GM03348 (cell line): Measurements from ENCODE around the gene GLTP.
"Not testable (repeated sequence)": the region's sequence is repeated elsewhere in the genome, so short reads cannot be mapped to it uniquely, and the experiment has no call there.

Source experiments
- DNase-seq: peaks from one replicate; pipeline ENCODE4 v3.0.0; 2012; ENCODE audit warnings: low spot score

GLTP gene, protein sequence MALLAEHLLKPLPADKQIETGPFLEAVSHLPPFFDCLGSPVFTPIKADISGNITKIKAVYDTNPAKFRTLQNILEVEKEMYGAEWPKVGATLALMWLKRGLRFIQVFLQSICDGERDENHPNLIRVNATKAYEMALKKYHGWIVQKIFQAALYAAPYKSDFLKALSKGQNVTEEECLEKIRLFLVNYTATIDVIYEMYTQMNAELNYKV

DNA sequence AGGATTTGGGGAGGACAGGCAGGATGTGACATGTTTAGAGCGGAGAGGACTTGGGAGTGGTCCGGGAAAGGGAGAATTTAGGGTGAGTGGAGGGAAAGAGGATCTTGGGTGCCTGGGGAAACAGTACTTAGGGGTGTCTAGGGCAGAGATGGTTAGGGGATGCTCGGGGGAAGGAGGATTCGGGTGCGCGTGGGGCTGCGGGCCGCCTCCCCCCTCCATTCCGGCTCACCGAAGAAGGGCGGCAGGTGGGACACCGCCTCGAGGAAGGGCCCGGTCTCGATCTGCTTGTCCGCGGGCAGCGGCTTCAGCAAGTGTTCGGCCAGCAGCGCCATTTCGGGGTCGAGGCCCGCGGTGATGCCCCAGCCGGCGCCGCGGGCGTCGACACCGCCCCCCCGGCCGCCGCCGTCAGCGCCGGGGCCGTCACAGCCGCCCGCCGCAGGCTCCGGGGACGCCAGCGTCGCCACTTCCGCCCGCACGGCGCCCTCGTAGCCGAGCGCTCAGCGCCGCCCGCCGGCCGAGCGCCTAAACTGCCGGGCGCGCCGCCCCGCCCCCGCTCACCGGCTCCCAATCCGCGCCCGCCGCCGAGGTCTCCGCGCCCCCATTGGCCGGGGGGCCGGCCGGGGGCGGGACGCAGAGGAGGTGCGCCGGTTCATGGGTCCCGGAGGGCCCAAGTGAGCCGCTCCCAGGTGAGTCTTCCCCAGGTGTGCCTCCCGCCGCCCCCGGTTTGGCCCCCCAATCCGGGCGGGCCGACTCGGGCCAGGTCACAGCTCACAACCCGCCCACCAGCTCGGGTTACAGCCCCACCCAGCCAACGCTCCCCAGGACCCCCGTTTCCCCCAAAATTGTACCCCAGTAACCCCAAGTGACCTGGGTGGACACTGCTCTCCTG lies at the start of gene GLTP:
Gene GLTP (minus strand): TSS at position 499 of the 889 bp plus-strand sequence. CDS start 167 bp downstream, at position 332.
- peak; percentile 99 for DNase-seq

DNA sequence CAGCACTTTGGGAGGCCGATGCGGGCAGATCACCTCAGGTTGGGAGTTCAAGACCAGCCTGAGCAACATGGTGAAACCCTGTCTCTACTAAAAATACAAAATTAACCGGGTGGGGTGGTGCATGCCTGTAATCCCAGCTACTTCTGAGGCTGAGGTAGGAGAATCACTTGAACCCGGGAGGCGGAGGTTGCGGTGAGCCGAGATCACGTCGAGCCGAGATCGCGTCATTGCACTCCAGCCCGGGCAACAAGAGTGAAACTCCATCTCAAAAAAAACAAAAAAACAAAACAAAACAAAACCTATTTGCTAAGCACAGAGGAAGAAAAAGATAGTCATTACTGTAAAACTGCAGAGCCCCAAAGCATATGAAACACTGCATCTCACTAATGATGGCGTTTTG lies 49.0 kb upstream of the GLTP start:
- not testable (repeated sequence) for DNase-seq

DNA sequence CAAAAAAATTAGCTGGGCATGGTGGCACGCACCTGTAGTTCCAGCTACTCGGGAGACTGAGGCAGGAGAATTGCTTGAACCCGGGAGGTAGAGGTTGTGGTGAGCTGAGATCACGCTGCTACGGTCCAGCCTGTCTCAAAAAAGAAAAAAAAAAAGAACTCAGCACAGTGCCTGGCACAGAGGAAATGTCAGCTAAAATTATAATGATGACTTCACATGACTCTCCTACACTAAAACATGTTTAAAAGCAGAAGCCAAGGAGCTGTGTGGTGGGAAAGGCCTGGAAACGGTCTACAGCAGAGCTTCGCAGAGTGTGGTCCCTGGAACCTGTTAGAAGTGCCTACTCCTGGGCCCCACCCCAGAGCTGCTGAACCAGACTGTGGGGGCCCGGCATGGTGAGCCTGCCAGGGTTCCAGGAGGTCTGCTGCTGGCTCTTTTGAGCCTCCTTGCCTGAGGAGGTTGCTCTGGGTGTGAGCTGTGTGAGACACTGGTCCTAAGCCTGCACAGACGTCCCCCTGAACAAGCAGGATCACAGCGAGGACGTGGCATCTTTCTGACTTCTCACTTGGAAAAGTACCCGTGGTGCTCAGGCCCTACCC lies 47.8 kb upstream of the GLTP start:
- DNase-seq: no peak

DNA sequence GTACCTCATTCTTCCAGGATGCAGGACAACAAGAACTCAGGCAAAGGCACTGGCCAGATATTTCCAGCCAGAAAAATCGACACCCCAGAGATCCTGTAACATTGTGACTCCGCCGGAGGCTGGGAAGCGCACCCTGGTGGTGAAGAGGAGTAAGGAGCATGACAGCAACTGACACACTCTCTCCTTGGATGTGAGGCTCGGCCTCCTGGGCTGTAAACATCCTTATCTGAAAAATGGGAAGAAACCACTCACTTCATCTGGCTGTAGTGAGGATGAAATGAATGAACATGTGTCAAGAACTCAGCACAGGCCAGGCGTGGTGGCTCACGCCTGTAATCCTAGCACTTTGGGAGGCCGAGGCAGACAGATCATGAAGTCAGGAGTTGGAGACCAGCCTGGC lies 47.3 kb upstream of the GLTP start:
- peak; percentile 87 for DNase-seq

DNA sequence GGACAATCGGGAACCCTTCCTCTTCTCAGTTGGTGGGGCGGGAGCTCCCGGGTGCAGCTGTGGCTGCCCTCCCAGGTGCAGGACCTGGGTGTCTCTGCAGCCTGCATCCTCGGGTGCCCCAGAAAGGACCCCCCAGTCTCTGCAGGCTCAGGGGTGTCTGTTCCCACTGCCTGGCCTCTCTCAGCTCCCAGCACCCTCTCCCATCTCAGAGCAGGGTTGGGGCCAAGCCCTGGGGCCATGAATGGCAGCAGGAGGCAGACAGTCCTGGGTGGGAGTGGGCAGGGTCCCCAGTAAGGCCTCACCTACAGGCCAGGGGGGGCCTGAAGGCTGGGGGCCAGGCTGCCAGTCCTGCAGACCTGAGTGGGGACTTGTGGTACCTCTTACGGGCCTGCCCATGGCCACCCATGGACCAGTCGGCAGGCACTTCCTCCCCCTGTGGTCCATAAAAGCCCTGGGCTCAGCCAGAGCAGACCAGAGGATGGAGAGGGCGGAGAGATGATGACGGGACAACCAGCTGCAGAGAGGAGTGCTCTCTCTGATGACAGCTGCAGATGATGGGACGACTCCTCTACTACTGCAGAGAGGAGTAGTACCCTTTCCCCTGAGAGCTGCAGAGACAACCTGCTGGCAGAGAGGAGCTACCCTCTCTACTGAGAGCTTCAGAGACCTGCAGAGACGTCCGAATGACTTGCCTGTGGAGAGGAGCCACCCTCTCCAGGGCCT lies 46.3 kb upstream of the GLTP start:
- DNase-seq: no peak

DNA sequence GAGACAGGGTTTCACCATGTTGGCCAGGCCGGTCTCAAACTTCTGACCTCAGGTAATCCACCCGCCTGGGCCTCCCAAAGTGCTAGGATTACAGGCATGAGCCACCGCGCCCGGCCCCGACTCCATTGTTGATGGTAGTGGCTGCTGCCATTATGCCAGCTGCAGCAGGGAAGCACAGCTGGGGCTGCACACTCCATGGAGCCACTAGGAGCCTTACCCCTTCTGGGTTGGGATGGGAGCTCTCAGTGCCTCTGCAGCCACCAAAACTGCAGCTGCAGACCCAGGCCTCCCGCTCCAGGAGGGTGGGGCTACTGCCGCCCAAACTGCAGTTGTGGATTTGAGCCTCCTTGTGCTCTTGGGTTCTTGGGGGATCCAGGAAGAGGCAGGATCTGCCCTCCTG lies 45.7 kb upstream of the GLTP start:
- DNase-seq: no peak

DNA sequence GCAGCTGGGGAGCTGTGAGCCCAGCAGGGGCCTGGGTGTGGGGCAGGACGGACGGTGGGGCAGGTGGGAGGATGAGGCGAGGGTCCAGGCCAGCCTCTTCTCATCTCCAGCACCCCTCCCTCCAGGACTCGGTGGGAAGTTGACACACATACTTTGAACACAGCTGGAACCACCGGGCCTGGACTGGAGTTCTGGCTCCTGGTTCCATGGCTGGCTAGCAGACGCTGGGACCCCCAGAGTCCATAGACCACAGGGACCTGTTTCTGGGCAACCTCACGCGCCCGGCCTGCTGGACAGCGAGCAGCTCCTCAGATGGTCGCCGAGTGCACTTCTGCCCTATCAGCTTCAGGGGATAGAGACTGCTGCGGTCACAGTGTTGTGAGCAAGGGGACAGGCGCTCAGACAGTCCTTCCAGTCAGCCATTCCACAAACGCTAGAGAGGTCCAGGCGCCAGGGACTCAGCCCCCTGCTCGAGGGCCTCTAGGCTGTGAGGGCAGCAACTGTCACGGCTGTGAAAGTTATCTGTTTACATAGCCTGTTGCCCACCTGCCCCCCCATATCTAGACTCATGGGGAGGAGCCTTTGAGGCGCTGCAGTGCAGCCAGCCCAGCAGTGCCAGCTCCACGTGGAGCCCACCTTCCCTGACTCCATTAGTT lies 45.0 kb upstream of the GLTP start:
- DNase-seq: no peak

DNA sequence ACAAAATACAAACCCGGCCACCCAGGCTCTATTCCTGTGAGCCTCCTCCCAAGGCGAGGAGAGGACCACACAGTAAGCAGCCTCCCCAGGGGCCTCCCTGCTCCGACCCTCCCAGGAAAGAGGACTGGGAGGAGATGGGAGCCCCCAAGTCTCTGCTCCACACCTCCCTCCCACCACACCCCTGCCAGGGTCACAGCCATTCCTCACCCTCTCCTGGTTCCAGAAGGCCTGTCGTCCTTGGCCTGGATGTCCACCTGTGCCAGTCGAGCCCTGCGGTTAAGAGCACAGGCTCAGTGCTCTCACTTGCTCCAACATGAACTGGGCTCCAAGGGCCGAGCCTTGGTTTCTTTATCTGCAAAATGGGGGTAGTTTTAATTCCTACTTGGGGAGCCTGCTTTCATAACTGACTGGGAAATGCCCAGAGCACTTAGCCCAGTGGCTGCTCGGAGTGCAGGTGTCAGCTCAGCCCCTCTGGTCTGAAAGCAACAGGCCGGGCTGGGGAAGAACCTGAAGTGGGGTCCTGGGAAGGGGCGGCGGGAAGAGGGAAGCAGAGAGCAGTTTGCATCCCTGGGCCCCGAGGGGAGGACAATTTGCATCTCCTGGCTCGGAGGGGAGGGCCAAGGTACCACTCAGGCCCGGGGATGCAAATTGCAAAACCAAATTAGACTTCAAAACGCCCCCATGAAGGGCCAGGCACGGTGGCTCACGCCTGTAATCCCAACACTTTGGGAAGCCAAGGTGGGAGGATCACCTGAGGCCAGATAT lies 43.3 kb upstream of the GLTP start:
- no peak for DNase-seq

DNA sequence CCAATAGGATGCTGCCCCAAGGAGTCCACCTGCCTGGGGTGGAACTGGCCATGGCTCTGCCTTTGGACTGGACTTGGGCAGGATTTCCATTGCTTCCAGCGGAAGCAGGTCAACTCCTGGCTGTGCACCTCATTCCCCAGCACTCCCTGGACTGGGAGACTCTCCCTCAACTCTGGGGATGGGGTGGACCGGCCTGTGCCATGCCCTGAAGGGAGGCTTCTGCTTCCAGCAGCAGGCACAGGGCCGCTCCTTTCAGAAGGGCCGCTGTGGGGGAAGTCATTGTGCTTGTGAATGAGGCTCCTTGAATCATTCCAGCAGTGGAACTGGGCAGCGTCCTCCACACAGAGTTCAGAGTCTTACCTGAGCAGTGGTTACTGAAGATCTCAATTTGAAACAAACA lies 42.7 kb upstream of the GLTP start:
- no peak for DNase-seq

DNA sequence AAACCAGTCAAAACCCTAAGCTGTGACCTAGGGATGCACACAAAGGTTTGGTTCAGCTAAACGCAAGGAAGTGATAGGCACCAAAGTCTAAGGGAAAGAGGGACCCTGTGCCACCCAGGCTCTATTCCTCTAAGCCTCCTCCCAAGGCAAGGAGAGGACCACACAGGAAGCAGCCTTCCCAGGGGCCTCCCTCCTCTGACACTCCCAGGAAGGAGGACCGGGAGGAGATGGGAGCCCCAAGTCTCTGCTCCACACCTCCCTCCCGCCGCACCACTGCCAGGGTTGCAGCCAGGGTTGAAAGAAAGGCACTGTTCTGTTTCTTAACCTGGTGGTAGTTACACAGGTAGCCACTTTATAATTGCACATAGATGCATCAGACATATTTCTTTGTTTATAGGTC lies 41.6 kb upstream of the GLTP start:
- no peak for DNase-seq

DNA sequence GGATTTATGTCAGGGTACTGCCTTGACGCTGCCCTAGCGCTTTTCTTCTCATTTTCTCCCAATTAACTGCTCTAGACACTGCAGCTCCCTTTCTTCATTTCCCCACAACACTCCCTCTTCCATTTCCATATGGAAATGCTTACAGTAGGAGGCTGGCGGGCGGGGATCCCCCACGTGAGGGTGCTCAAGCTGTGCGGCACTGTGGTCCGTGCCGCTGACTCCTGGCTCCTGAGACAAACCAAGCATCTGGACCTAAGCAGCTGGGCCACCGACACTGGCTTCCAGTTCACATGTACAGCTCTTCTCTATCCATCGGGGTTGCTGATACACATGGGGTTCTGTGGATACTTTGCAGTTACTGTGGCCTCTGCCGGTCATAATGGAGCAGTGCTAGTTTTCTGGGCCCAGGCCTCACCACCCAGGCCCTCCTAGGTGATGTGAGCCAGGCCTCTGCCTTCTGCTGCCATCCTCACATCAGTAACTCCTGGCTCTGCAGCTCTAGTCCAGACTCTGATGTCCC lies 40.0 kb upstream of the GLTP start:
- DNase-seq: peak; percentile 19

DNA sequence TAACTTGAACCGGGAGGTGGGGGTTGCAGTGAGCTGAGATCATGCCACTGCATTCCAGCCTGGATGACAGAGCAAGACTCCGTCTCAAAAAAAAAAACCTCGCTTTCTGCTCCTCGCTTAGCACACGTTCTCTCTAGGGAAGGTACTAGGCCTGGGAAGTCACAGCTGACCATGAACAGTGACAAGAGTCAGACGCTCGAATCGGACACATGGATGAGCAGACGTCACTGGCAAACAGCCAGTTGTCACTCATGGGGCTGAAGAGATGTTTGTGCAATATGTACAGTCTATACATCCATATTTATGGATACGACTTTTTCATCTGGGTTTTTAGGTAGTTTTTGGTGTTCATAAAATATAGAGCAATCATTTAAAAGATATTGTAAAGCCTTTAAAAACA lies 39.1 kb upstream of the GLTP start:
- DNase-seq: no peak

DNA sequence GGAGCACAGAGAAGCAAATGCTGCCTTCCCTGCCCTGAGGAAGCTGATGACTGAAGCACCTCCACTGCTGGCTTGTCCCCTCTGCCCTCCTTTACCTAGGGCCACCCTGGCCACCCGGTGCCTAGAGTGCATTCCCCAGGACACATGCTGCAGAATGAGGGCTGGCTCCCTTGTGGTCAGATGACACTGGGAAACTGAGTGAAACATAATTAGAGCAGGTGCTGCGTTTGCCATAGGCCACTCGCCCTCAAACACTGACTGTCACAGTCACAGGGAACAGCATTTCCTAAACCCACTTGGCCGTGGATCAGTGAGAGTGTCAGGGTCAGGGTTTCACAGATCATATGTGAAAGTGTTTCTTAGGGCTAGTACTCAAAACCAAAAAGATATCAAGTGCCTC lies 35.7 kb upstream of the GLTP start:
- no peak for DNase-seq

DNA sequence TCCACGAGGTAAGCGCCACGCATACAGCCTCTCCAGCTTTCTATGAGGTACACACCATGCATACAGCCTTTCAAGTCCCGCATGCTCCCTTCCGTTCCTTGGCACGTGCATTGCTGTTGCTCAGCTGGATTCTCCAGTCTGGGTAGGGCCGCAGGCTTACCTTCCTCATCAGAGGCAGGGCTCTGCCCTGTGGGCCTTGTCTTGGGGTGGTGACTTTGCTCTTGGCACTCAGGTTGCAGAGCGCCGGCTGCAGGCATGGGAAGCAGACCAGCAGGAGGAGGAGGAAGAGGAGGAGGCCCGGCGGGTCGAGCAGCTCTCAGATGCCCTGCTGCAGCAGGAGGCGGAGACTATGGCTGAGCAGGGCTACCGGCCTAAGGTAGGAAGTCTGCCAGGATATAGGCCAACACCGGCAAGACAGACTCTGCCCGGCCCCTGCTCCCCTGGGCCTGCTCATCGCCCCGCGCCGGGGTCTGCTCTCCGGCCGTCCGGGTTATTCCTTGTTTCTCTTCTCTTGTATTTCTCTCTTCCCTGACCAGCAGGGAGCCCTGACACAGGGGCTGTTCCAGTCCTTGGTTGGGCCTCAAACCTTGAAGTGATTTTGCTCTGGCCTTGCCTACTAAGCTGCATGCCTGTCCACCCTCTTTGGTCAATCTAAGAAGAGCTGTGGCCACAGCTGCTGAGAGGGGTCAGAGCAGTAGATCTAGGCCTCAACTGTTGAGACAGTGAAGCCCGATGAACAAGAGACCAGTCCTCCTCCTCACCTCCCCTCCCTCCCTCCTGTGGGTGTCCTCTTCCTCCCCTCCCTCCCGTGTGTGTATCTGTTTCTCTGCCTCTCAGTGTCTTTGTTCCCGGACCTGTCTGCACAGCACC lies 35.1 kb upstream of the GLTP start:
- DNase-seq: no peak

DNA sequence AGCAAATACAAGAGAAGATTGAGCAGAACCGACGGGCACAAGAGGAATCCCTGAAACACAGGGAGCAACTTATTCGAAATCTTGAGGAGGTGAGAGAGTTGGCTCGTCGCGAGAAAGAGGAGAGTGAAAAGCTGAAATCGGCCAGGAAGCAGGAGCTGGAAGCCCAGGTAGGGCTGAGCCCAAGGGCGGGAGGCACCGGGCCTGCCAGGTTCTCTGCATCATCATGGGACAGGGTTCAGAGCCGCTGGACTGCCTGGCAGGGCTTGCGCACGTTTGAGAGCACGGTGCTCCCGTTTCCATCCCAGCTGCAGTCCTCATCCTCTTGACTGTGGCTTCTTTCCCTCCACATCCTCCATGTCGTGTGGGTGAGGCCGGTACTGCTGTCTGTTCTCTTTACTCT lies 34.1 kb upstream of the GLTP start:
- no peak for DNase-seq

DNA sequence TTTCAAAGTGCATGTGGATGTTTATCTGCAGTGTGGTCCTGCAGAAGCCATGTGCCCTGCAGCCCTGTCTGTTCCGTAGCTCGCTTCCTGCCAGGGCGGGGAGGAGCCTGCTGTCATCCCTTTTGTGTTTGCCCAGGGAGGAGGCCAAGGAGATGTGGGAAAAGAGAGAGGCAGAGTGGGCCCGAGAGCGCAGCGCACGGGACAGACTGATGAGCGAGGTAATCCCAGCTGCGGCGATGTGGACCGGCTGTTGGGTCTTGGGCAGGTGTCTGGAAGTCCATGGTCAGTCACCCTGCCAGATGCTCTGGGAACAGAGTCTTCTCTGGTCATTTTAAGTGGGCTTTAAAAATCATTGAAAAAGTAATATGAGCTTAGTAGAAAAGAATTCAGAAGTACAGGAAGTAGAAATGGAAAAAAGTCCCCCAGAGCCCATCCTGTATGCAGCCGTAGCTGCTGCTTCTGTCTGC lies 32.5 kb upstream of the GLTP start:
- no peak for DNase-seq

DNA sequence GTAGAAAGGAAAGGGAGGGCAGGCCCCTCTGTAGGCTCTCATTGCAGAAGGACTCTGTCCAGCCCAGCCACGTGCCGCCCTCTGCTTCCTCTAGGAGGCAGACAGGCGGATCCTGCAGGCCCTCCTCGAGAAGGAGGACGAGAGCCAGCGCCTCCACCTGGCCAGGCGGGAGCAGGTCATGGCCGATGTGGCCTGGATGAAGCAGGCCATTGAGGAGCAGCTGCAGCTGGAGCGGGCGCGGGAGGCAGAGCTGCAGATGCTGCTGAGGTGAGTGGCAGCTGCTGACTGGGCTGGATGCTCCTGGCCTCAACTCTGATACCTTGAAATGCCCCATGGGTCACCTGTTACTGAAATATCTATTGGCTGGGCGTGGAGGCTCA lies 30.6 kb upstream of the GLTP start:
- peak; percentile 48 for DNase-seq

DNA sequence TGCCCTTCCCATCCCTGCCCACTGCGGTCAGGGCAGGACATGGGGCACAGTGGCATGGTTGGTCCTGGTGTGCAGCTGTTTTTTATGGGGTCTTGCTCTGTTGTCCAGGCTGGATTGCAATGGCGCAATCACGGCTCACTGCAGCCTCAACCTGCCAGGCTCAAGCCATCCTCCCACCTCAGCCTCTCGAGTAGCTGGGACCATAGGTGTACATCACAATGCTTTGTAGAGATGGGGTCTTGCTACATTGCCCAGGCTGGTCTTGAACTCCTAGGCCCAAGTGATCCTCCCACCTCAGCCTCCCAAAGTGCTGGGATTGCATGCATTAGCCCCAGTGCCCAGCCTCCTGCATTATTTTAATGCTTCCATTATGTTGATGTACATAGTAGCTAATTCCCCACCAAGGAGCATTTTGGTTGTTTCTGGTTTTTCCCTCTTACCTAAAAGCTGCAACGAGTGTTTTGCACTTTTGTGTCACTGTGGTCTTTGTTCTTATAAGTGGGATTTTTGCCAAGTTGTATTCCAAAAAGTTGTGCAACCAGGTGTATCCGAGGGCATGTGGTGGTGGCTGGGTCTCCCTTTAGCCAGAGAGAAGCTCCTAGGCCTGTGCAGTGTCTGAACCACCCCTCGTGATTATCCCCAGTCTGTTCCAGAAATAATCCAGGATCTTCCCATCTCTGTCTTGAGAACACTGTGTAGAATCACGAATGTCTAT lies 30.1 kb upstream of the GLTP start:
- DNase-seq: no peak

DNA sequence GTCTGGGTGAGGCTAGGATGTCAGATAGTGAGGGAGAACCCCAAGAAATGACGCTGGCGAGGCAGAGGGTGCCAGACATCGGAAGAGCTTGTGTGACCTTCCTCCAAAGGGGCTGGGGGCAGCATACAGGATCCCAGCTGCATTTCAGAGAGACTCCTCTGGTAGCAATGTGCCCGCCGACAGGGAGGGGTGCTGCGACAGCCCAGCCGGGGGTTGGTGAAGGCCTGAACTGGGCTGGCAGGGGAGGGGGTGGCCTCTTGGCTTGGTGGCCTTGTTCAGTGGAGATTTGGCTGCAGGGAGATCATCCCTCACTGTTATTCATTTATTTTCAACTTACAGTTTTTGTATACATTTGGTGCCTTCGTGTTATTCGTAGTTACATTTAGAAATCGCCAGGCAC lies 25.0 kb upstream of the GLTP start:
- DNase-seq: no peak
